ENCODE data around the gene BRD9. TPM values are rescaled to one million over a fixed set of nuclear protein-coding genes. Genes with fewer than 3 reads are reported as not detected.
"Not testable (repeated sequence)": the region's sequence is repeated elsewhere in the genome, so short reads cannot be mapped to it uniquely, and the experiment has no call there.

The BRD9 gene
- total and polyA plus RNA-seq, 9 of the 15 experiments (the other 6 are each of a cell fraction or from before 2014, with no cell fraction given): 2.4 to 68.7 (median 44.9) TPM

DNA sequence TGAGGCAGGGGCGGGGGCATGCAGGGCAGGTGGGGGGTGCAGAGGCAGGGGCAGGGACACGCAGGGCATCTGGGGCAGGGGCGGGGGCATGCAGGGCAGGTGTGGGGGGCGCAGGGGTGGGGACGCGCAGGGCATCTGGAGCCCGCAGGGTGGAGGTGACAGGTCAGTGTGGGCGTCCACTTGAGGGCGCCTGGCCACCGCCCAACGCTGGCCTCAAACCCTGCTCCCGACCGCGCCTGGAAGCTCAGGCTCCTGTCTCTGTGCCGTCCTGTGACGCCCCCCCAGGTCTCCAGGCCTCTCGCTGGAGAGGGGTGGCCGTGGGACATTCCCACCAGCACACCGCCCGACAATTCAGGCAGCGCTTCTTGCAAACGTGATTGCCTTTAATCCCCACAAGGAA is 48.7 kb downstream of the BRD9 start:
- in situ Hi-C loops (cut with MboI): loop anchor here (10.0 kb wide), 1 partner anchor 89 kb away; no protein-coding TSS in a partner anchor
- DNase-seq (ENCODE audit: extremely low read depth in 1 of 4, low spot score in 3 of 4); H3K4me3 ChIP-seq; H3K79me2 ChIP-seq (ENCODE audit: control insufficient read depth, insufficient read depth, low read length); H3K9me3 ChIP-seq (replicated peaks; ENCODE audit: control insufficient read depth, insufficient read depth, low read depth, low read length); H3K4me2 ChIP-seq (ENCODE audit: insufficient read depth, low read length); H3K36me3 ChIP-seq (ENCODE audit: control insufficient read depth, insufficient read depth, low read length); FAIRE-seq; POLR2A ChIA-PET; H3K9me1 ChIP-seq (ENCODE audit: control insufficient read depth, insufficient read depth, low read length); H3K4me1 ChIP-seq (replicated peaks in 1 of 2; ENCODE audit: control insufficient read depth in 2 of 2, insufficient read depth in 2 of 2, low read length in 2 of 2); H3K9ac ChIP-seq (ENCODE audit: insufficient read depth in 1 of 2, low read depth in 2 of 2, low read length in 2 of 2); intact Hi-C loops (cut with micrococcal nuclease); H4K20me1 ChIP-seq (replicated peaks; ENCODE audit: control insufficient read depth, insufficient read depth, low read length); H3K27ac ChIP-seq (ENCODE audit: extremely low read depth, low read depth, low read length); CTCF ChIA-PET (ENCODE audit: low intra/inter-chr PET ratio); H2AFZ ChIP-seq (ENCODE audit: low read depth, low read length); BruUV-seq (replicated peaks): not testable (repeated sequence)
- peak; percentile 64 for ATAC-seq
- TF ChIP-seq RAD21 (CRISPR knock-in tag; conservative IDR thresholded peaks at IDR 0.05 in 1 of 2, IDR thresholded peaks at IDR 0.05 in 1 of 2) (0 out of 4 replicates have a peak, but pooled peaks of 1 of the 2 experiments have one; percentile 16), CTCF (IDR thresholded peaks at IDR 0.05 in 2 of 3, conservative IDR thresholded peaks at IDR 0.05 in 1 of 3; ENCODE audit: insufficient read depth in 2 of 3, low read depth in 1 of 3, low read length in 3 of 3) (peak in 2 of 3 experiments; percentile 30 to 34; a peak in 3 of 6 replicates)
- WGBS (ENCODE audit: insufficient coverage, low coverage, missing lambda C conversion rate): 18% methylated on average over 8 of the region's 22 CpGs
- peaks cover 2 to 14% of the 10 kb centered on the region in 2 experiments; a peak in 3 of 5 replicates for H3K27me3 ChIP-seq (ENCODE audit: control insufficient read depth in 2 of 2, insufficient read depth in 2 of 2, low read length in 2 of 2)

- H2AFZ ChIP-seq (ENCODE audit: low read depth, low read length); H3K4me2 ChIP-seq (ENCODE audit: insufficient read depth, low read length); H3K4me1 ChIP-seq (replicated peaks in 1 of 2; ENCODE audit: control insufficient read depth in 2 of 2, insufficient read depth in 2 of 2, low read length in 2 of 2); H4K20me1 ChIP-seq (replicated peaks; ENCODE audit: control insufficient read depth, insufficient read depth, low read length); DNase-seq (ENCODE audit: extremely low read depth in 1 of 4, low spot score in 3 of 4); POLR2A ChIA-PET; ATAC-seq; BruUV-seq (replicated peaks); H3K79me2 ChIP-seq (ENCODE audit: control insufficient read depth, insufficient read depth, low read length); FAIRE-seq; intact Hi-C loops (cut with micrococcal nuclease); H3K4me3 ChIP-seq; H3K9me3 ChIP-seq (replicated peaks; ENCODE audit: control insufficient read depth, insufficient read depth, low read depth, low read length); H3K9me1 ChIP-seq (ENCODE audit: control insufficient read depth, insufficient read depth, low read length); H3K36me3 ChIP-seq (ENCODE audit: control insufficient read depth, insufficient read depth, low read length); CTCF ChIA-PET (ENCODE audit: low intra/inter-chr PET ratio); H3K27me3 ChIP-seq (ENCODE audit: control insufficient read depth in 2 of 2, insufficient read depth in 2 of 2, low read length in 2 of 2); H3K27ac ChIP-seq (ENCODE audit: extremely low read depth, low read depth, low read length); H3K9ac ChIP-seq (ENCODE audit: insufficient read depth in 1 of 2, low read depth in 2 of 2, low read length in 2 of 2): not testable (repeated sequence)
- 17% methylated on average over 6 of the region's 26 CpGs for WGBS (ENCODE audit: insufficient coverage, low coverage, missing lambda C conversion rate)
- in situ Hi-C loops (cut with MboI): loop anchor here (10.0 kb wide), 1 partner anchor 89 kb away; no protein-coding TSS in a partner anchor
Observed at GRCh38 chr5:843371-843770, 49.2 kb downstream of the BRD9 start.

- in situ Hi-C loops (cut with MboI): loop anchor here (10.0 kb wide), 1 partner anchor 88 kb away; no protein-coding TSS in a partner anchor
- H3K27me3 ChIP-seq (ENCODE audit: control insufficient read depth in 2 of 2, insufficient read depth in 2 of 2, low read length in 2 of 2); CTCF ChIA-PET (ENCODE audit: low intra/inter-chr PET ratio); H3K4me1 ChIP-seq (replicated peaks in 1 of 2; ENCODE audit: control insufficient read depth in 2 of 2, insufficient read depth in 2 of 2, low read length in 2 of 2); H3K79me2 ChIP-seq (ENCODE audit: control insufficient read depth, insufficient read depth, low read length); H3K9ac ChIP-seq (ENCODE audit: insufficient read depth in 1 of 2, low read depth in 2 of 2, low read length in 2 of 2); BruUV-seq (replicated peaks); H2AFZ ChIP-seq (ENCODE audit: low read depth, low read length); H3K4me3 ChIP-seq; POLR2A ChIA-PET; H3K36me3 ChIP-seq (ENCODE audit: control insufficient read depth, insufficient read depth, low read length); H4K20me1 ChIP-seq (replicated peaks; ENCODE audit: control insufficient read depth, insufficient read depth, low read length); H3K4me2 ChIP-seq (ENCODE audit: insufficient read depth, low read length); FAIRE-seq; DNase-seq (ENCODE audit: extremely low read depth in 1 of 4, low spot score in 3 of 4); ATAC-seq; H3K27ac ChIP-seq (ENCODE audit: extremely low read depth, low read depth, low read length); H3K9me3 ChIP-seq (replicated peaks; ENCODE audit: control insufficient read depth, insufficient read depth, low read depth, low read length); H3K9me1 ChIP-seq (ENCODE audit: control insufficient read depth, insufficient read depth, low read length); intact Hi-C loops (cut with micrococcal nuclease): not testable (repeated sequence)
- WGBS (ENCODE audit: insufficient coverage, low coverage, missing lambda C conversion rate): 21% methylated on average over 24 of the region's 32 CpGs
Observed at GRCh38 chr5:842402-843221, 50.0 kb downstream of the BRD9 start.

All from K562 (cell line).